ENCODE measurements around the gene KIRREL3.

KIRREL3 gene

GRCh38 chr11:126810776-126811175, 189.8 kb downstream of the KIRREL3 start:
- FAIRE-seq (no peak), DNase-seq (ENCODE audit: insufficient read length, low spot score) (no peak)
- TF ChIP-seq POU2F2 (IDR thresholded peaks at IDR 0.05; ENCODE audit: low read depth, low read length), result no peak
- TF ChIP-seq TAF1 (IDR thresholded peaks at IDR 0.05; ENCODE audit: low read depth, low read length), result no peak
- no peak for TF ChIP-seq POLR2A (IDR thresholded peaks at IDR 0.05; ENCODE audit: low read depth, low read length)
- no peak for TF ChIP-seq SPI1 (IDR thresholded peaks at IDR 0.05; ENCODE audit: low read depth, low read length)
- TF ChIP-seq PAX5 (IDR thresholded peaks at IDR 0.05; ENCODE audit: insufficient read depth, low read length, severe bottlenecking), result no peak
- no peak for TF ChIP-seq POLR2AphosphoS5 (IDR thresholded peaks at IDR 0.05; ENCODE audit: low read depth, low read length)

GRCh38 chr11:126809514-126810289, 190.9 kb downstream of the KIRREL3 start:
- DNase-seq (ENCODE audit: insufficient read length, low spot score), result no peak
- TF ChIP-seq POLR2A (IDR thresholded peaks at IDR 0.05; ENCODE audit: low read depth, low read length) (no peak), POLR2AphosphoS5 (IDR thresholded peaks at IDR 0.05; ENCODE audit: low read depth, low read length) (no peak), SPI1 (IDR thresholded peaks at IDR 0.05; ENCODE audit: low read depth, low read length) (no peak), POU2F2 (IDR thresholded peaks at IDR 0.05; ENCODE audit: low read depth, low read length) (no peak), TAF1 (IDR thresholded peaks at IDR 0.05; ENCODE audit: low read depth, low read length) (no peak), PAX5 (IDR thresholded peaks at IDR 0.05; ENCODE audit: insufficient read depth, low read length, severe bottlenecking) (no peak)
- FAIRE-seq, result no peak

GRCh38 chr11:126808836-126809235, 191.7 kb downstream of the KIRREL3 start:
- no peak for TF ChIP-seq POU2F2 (IDR thresholded peaks at IDR 0.05; ENCODE audit: low read depth, low read length)
- TF ChIP-seq POLR2AphosphoS5 (IDR thresholded peaks at IDR 0.05; ENCODE audit: low read depth, low read length), result no peak
- no peak for TF ChIP-seq TAF1 (IDR thresholded peaks at IDR 0.05; ENCODE audit: low read depth, low read length)
- no peak for TF ChIP-seq POLR2A (IDR thresholded peaks at IDR 0.05; ENCODE audit: low read depth, low read length)
- TF ChIP-seq PAX5 (IDR thresholded peaks at IDR 0.05; ENCODE audit: insufficient read depth, low read length, severe bottlenecking), result no peak
- TF ChIP-seq SPI1 (IDR thresholded peaks at IDR 0.05; ENCODE audit: low read depth, low read length), result no peak
- FAIRE-seq (no peak), DNase-seq (ENCODE audit: insufficient read length, low spot score) (no peak)

DNA sequence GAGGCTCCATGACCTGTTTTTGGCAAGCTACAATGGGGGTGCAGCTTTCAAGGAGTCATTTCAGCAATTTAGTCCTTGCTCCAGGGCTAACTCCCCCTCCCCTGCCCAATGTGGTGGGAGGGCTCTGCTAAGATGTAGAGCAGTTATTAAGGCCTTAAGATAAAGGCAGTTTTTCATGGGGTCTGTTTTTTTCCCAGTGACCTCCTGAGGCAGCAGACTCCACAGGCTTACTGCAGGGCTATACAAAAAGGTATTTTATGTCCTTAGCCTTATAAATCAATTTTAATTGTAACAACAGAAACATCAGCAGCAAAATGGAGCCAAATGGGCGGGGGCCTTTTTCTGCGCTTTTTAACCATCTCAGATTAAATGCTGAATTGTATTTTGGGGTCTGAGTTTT, 192.3 kb downstream of the KIRREL3 start:
- no peak for FAIRE-seq
- no peak for DNase-seq (ENCODE audit: insufficient read length, low spot score)
- TF ChIP-seq TAF1 (IDR thresholded peaks at IDR 0.05; ENCODE audit: low read depth, low read length) (no peak), SPI1 (IDR thresholded peaks at IDR 0.05; ENCODE audit: low read depth, low read length) (no peak), POU2F2 (IDR thresholded peaks at IDR 0.05; ENCODE audit: low read depth, low read length) (no peak), POLR2A (IDR thresholded peaks at IDR 0.05; ENCODE audit: low read depth, low read length) (no peak), POLR2AphosphoS5 (IDR thresholded peaks at IDR 0.05; ENCODE audit: low read depth, low read length) (no peak), PAX5 (IDR thresholded peaks at IDR 0.05; ENCODE audit: insufficient read depth, low read length, severe bottlenecking) (no peak)

DNA sequence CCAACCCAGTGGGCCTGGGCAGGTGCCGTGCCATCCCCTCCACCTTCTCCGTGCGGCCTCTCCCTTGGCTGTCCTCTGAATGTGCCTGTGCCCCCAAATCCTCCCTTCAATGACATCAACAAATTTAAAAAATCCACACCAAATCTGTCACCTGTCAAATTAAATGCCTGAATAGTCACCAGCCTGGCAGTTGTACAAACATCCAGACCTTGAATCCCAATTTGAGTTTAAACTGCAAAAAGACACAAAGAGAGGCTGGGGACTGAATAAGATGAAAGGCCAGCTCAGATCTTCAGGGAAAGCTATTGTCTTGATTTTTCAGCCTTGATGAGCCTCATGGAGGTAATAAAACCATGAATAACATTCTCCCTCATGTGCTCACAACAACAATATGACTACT, 194.7 kb downstream of the KIRREL3 start:
- FAIRE-seq (no peak), DNase-seq (ENCODE audit: insufficient read length, low spot score) (no peak)
- TF ChIP-seq POLR2A (IDR thresholded peaks at IDR 0.05; ENCODE audit: low read depth, low read length) (no peak), POLR2AphosphoS5 (IDR thresholded peaks at IDR 0.05; ENCODE audit: low read depth, low read length) (no peak), POU2F2 (IDR thresholded peaks at IDR 0.05; ENCODE audit: low read depth, low read length) (no peak), TAF1 (IDR thresholded peaks at IDR 0.05; ENCODE audit: low read depth, low read length) (no peak), PAX5 (IDR thresholded peaks at IDR 0.05; ENCODE audit: insufficient read depth, low read length, severe bottlenecking) (no peak), SPI1 (IDR thresholded peaks at IDR 0.05; ENCODE audit: low read depth, low read length) (no peak)

GRCh38 chr11:126804363-126804762, 196.2 kb downstream of the KIRREL3 start:
- FAIRE-seq (no peak), DNase-seq (ENCODE audit: insufficient read length, low spot score) (no peak)
- no peak for TF ChIP-seq POLR2A (IDR thresholded peaks at IDR 0.05; ENCODE audit: low read depth, low read length)
- TF ChIP-seq TAF1 (IDR thresholded peaks at IDR 0.05; ENCODE audit: low read depth, low read length), result no peak
- TF ChIP-seq PAX5 (IDR thresholded peaks at IDR 0.05; ENCODE audit: insufficient read depth, low read length, severe bottlenecking), result no peak
- no peak for TF ChIP-seq POLR2AphosphoS5 (IDR thresholded peaks at IDR 0.05; ENCODE audit: low read depth, low read length)
- no peak for TF ChIP-seq SPI1 (IDR thresholded peaks at IDR 0.05; ENCODE audit: low read depth, low read length)
- TF ChIP-seq POU2F2 (IDR thresholded peaks at IDR 0.05; ENCODE audit: low read depth, low read length), result no peak

DNA sequence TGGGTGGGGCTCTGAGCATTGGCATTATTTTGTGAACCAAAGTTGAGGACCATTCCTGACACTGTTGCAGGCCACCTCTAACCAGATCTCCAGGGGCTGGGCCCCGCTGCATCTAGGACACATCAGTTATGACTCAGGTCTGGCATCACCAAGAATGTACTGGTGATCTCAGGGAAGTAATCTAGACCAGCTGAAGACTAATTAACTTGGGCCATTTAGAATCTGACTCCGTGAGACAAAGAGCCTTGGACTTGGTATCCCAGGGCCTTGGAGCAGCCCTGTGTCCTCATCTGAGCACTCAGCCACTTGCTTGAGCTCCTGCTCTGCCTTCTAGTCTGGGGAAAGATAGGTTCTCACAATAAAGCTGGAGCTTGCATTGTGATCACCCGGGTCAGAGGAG, 200.6 kb downstream of the KIRREL3 start:
- FAIRE-seq, result no peak
- no peak for TF ChIP-seq POLR2AphosphoS5 (IDR thresholded peaks at IDR 0.05; ENCODE audit: low read depth, low read length)
- no peak for TF ChIP-seq POLR2A (IDR thresholded peaks at IDR 0.05; ENCODE audit: low read depth, low read length)
- no peak for TF ChIP-seq SPI1 (IDR thresholded peaks at IDR 0.05; ENCODE audit: low read depth, low read length)
- TF ChIP-seq POU2F2 (IDR thresholded peaks at IDR 0.05; ENCODE audit: low read depth, low read length), result no peak
- no peak for DNase-seq (ENCODE audit: insufficient read length, low spot score)

DNA sequence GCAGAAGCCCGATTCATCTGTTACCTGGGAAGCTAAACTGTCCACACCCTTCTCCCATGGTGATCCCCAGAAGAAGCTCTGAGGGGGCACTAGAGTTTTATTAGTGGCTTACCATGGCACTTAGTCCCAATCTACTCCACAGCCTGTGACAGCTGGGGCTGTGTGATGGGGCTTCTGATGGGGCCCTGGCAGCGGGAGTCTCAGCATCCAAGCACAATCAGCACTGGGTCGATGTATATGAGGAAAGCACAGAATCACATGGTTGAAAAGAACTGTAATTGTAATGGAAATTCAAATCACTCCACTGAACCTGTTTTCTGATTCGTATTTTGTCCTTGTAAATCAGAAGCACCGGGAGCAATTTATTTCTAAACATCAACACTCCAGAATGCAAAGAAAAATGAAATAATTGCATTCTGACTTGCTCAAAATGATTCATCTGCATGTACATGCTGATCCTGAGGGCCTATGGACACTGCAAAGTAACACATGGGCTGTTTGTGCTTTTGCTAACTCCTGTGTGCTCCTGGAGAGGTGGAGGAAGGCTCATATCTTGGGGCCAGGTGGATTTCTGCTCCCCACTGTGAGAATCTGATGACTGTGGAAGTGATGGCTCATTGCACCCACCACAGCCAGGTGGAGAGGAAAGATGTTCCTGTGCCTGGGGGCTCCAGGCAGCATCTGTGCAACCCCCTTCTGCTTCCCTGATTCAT, 203.0 kb downstream of the KIRREL3 start:
- FAIRE-seq (no peak), DNase-seq (ENCODE audit: insufficient read length, low spot score) (no peak)
- no peak for TF ChIP-seq SPI1 (IDR thresholded peaks at IDR 0.05; ENCODE audit: low read depth, low read length)
- TF ChIP-seq TAF1 (IDR thresholded peaks at IDR 0.05; ENCODE audit: low read depth, low read length), result no peak

GRCh38 chr11:126793596-126793995, 207.0 kb downstream of the KIRREL3 start:
- TF ChIP-seq SPI1 (IDR thresholded peaks at IDR 0.05; ENCODE audit: low read depth, low read length) (no peak), PAX5 (IDR thresholded peaks at IDR 0.05; ENCODE audit: insufficient read depth, low read length, severe bottlenecking) (no peak), POLR2A (IDR thresholded peaks at IDR 0.05; ENCODE audit: low read depth, low read length) (no peak), TAF1 (IDR thresholded peaks at IDR 0.05; ENCODE audit: low read depth, low read length) (no peak), POLR2AphosphoS5 (IDR thresholded peaks at IDR 0.05; ENCODE audit: low read depth, low read length) (no peak), POU2F2 (IDR thresholded peaks at IDR 0.05; ENCODE audit: low read depth, low read length) (no peak)
- FAIRE-seq, result no peak
- DNase-seq (ENCODE audit: insufficient read length, low spot score), result no peak
